ENCODE results near the gene ANAPC2.

DNA sequence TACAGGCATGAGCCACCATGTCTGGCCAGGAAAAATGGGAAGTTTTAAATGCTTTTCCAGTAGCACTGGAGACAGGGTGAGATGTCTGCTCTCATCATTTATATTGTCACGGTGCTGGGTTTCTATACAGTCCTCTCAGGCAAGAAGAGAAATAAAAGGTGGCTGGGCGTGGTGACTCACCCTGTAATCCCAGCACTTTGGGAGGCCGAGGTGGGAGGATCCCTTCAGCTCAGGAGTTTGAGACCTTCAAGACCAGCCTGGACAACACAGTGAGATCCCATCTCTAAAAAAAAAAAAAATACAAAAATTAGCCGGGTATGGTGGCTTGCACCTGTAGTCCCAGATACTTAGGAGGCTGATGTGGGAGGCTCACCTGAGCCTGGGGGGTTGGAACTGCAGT is 54.2 kb downstream of the ANAPC2 start:
- TF ChIP-seq, protein P1, sequence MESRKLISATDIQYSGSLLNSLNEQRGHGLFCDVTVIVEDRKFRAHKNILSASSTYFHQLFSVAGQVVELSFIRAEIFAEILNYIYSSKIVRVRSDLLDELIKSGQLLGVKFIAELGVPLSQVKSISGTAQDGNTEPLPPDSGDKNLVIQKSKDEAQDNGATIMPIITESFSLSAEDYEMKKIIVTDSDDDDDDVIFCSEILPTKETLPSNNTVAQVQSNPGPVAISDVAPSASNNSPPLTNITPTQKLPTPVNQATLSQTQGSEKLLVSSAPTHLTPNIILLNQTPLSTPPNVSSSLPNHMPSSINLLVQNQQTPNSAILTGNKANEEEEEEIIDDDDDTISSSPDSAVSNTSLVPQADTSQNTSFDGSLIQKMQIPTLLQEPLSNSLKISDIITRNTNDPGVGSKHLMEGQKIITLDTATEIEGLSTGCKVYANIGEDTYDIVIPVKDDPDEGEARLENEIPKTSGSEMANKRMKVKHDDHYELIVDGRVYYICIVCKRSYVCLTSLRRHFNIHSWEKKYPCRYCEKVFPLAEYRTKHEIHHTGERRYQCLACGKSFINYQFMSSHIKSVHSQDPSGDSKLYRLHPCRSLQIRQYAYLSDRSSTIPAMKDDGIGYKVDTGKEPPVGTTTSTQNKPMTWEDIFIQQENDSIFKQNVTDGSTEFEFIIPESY (IDR thresholded peaks at IDR 0.05), result no peak
- TF ChIP-seq, protein P2, sequence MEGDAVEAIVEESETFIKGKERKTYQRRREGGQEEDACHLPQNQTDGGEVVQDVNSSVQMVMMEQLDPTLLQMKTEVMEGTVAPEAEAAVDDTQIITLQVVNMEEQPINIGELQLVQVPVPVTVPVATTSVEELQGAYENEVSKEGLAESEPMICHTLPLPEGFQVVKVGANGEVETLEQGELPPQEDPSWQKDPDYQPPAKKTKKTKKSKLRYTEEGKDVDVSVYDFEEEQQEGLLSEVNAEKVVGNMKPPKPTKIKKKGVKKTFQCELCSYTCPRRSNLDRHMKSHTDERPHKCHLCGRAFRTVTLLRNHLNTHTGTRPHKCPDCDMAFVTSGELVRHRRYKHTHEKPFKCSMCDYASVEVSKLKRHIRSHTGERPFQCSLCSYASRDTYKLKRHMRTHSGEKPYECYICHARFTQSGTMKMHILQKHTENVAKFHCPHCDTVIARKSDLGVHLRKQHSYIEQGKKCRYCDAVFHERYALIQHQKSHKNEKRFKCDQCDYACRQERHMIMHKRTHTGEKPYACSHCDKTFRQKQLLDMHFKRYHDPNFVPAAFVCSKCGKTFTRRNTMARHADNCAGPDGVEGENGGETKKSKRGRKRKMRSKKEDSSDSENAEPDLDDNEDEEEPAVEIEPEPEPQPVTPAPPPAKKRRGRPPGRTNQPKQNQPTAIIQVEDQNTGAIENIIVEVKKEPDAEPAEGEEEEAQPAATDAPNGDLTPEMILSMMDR (IDR thresholded peaks at IDR 0.05; ENCODE audit: low read depth, low read length, missing input control), result no peak
- TF ChIP-seq TAF1 (conservative IDR thresholded peaks at IDR 0.05), result no peak
- no peak for TF ChIP-seq REST (IDR thresholded peaks at IDR 0.05)
